ENCODE results near the gene HOXA10.

Gene HOXA10

DNA sequence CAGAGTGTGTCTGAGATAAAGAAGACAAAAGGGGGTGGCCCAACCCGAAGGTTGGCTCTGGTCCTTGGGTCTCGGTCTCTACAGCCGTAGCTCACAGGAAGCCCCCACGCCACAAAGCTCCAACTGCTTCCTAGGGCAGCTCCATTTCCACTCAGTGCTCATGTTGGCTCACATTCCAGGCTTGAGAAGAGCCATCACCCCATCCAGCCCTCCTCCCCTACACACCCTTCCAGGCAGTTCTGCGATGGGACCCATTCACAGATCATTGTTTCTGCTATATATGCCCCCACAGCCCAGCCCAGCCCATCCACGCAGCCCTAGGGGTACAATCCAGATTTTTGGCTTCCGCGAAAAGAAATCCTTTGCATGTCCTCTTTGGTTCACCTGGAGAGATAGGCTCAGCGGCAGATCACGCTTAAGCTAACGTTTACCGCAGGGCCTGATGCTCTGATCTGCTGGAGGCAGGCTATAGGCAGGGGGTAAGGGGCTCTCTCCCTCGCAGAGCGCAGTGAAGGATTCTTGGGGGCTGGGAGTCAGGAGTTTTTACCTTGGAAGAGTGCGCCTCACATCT, 17.1 kb upstream of the HOXA10 start:
- DNase-seq (ENCODE audit: low spot score), result no peak

DNA sequence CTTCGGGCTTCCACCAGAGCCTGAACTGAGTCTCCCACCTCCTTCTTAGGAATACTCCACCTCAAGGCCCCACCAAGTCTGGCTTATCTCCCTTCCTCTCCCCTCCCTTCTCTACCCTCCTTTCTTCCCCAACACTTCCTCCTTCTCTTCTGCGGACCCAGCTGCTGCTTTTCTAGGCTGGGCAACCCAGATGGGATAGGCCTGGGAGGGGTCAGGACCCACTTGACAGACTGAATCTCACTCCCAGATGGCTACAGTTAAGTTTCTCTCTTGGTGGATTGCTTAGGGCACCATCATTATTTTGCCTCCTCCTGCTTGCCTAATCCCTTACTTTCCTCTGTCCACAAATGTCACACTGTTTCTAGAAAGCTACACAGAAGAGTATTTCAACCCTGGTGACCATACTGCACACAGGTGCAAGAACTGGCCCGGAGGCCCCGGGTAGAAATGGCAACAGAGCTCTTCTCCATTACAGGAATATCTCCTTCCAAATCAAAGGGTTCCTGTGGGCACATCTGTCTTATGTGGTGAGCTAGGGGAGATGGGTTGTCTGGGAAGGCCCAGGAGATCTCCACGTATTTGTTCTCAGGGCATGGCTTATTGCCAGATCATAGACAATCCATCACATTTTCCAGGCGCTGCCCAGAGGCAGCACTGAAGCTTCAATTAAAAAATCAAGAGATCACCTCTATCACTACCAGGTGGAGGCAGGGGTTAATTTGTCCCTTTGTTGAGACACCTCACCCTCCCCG, 16.1 kb upstream of the HOXA10 start:
- DNase-seq (ENCODE audit: low spot score), result no peak

DNA sequence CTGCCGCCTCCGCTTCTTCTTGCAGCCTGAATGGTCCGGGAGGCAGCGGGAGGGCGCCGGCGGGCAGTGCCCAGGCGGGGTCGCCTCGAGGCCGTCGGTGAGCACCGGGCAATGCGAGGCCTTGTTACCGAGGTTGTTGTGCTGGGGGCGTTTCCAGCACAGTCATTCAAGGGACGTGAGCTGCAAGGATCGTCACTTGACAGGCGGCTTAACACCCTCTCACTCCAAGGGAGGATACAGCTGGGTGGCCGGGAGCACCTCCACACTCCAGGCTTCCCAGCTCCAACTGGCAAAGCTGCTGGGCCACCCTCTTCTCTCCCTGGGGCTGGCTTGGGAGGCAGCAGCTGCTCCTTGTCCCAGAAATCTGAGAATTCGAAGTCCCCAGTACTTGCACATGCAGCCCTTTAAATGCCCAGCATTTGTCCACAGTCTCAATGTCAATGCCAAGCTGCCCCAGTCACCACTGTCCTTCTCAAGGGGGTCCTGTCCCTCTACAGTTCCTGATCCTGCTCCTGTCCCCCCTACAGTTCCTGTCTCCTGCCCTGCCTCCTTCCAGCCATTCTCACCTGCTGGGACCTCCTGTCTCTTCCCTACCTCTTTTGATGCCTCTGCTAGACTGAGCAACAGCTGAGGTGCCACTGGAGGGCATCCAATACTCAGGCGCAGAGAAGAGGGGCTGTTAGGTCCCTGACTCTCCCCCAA, 15.3 kb upstream of the HOXA10 start:
- DNase-seq (ENCODE audit: low spot score), result no peak

DNA sequence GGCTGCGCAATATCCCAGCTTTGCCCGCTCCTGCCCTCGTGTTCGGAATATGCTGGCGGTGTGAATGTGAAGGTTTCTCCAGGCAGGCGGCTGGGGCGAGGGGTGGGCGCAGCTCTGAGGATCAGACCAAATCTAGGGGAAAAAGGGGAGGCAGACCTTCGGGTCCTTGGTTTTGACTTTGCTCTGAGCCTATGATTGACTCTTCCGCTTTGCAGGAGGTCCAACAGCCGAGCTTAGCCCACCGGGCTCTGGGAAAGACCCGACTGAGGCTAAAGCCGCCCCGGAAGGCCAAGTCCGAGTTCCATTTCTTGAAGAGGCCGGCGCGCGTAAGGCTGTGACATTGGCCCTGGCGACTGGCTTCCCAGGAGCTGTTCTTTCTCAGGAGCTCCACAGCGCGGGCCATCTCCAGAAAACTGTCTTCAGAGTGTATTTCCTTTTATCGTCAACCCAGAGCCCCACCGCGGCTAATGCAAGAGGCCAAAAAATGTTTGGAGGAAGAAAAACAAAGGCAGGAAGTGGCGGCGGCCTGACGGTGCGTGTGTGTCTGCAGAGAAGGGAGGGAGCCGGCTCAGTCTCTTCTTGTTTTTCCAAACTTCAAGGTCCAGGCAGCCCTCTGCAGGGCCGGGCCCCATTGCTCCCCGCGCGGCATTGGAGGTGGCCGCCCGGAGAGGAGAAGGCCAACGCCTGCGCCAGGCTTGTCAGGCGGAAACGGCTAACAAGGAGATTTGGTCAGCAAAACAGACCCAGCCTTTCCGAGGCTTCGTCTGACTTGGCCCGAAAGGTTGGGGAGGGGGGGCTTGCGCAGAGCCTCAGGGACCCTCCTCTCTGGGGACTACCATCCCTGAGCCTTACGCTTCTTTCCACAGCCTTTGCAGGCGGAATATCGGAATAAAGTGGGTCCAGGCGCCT, 14.5 kb upstream of the HOXA10 start:
- DNase-seq (ENCODE audit: low spot score), result no peak

DNA sequence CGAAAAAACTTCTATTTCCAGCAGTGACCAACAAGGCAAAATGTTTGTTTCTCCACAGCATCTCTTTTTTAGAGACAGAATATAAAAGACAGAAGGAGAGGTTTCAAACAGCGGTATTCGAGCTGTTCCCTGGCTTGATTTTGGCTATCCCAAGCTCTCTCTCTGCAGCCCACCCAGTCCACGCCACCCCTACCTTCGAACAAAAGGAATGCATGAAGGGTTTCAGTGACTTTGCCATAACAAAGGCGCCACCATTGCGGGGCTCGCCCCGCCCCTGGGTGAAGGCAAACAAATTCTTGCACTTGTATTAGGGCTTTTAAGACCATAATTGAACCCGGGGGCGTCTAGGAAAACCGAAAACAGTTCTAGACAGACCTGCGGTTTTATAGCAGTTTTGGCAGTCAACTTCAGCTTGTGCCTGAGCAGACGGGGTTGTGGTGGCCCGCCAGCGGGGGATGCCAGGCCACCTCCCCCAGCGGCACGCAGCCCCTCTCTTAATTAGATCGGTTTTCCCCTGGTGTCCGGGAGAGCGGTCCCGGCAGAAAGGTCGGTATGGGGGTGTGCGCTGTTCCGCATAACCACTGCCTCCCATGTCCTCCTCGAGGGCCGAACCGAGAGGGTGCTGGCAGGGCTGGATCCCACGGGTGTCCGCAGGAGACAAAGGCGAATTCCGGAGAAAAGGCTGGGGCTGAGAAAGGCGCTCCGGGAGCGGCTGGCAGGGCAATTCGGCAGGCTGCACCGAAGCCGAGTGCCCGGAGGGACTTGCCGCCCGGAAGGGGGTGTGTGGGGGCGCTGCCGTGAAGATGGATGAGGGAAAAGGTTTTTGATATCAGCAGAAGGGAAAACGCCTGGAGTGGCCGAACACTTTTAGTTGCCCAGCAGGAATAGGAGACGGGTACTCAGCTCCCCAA, 13.6 kb upstream of the HOXA10 start:
- DNase-seq (ENCODE audit: low spot score), result no peak

DNA sequence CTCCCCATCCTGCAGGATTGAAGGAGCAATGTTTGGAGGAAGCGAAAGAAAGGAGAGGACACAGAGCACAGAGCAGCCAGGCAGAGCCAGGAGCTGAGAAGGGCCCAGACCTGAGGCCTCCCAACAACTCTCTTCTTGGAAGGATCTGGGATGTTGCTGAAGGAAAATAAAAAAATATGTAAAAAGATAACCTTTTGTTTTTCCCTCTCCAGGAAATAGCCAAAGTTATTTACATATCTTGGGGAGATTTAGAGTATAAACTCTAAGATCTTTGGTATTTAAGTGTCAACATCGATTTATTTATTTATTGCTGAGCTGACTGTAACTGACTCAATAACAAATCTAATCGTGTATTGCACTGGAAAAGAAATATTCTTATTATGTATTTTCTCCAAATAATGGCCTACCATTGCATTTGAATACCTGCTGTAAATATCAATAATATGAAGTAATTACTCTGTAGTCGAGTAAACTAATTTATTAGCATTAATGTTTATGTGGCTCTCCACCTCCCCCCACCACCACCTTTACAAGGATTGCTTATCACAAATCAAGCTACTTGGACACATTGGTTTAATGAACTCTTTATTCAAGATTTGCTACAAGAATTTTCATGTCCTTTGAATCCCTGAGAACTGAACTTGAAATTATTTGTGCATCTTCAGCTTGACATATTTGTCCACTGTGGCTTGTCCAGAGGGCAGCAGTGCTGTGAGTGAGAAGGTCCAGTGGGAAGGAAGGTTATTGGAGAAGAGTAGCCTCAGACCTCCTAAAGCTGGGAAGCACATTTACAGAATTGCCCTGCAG, 12.8 kb upstream of the HOXA10 start:
- no peak for DNase-seq (ENCODE audit: low spot score)

DNA sequence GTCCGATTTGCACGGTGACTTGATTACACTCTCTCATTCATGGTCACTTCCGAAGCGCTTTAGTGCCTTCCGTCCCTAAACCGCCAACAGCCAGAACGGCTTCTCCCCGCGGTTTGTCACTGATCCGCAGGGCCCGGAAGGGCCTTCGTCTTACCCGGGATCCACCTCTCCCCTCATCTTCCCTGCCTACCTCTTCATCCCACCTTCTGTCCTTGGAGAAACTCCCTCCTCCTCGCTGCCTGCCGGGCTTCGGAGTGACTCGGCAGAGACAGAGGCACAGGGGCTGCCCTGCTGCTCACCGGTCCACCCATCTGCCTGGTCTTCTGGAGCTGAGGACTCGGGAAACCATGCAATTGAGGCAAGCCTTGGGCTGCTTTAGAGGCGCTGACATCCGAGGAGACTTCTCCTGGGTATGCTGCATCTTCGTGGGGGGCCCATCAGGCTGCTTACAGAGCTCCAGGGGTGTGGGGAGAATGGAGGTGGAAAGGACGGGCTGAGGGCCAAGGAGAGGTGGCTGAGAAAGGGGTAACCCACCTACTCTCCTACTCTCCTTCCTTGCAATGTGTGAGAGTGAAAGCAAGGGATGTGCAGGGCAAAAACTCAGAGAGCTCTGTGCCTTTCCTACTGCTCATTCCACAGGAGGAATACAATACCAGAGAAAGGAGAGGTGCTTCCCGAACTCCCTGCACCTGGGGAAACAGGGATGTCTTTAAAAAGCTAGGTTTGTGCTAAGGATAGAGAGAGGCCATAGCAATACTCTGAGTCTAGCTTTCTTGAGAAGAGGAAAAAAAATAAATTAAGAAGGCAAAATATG, 11.9 kb upstream of the HOXA10 start:
- no peak for DNase-seq (ENCODE audit: low spot score)

DNA sequence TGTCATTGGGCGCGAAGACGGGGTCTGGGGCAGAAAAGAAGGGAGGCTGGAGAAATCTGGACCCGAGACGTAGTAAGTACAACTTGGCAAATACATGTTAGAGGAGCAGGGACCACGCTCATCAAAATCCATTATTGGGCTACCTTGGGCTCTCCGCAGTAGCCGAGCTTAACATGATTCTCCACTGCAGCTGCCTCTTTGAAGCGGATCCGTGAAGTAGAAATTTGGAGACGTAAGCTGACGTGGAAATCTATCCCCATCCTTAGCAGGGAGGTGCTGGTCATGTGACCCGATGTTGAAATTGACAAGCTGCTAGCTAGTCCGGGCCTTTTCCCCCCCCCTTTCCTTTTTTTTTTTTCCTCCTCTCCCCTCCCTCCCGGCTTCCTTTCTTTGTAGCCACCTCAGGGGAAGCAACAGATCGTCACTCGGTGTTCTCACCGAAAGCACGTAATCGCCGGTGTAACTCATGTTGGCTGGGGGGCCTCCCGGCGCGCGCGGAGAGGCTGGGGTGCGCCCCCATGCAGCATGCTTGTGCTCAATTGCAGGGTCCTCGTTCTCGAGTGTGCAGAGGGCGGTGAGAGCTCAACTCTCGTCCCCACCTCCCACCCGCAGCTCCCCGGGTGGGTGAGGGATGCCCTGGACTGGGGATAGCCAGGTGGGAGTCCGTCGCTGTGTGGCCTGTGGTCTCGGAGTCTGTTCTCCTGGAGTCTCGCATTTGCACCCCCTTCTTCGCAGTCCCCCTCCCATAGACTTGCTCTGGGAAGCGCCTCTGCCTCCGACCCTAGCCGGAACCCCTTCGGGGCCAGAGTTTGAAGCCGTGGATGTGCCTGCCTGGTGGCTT, 11.1 kb upstream of the HOXA10 start, which contains the start of gene HOXA11:
Gene HOXA11 (minus strand): TSS at position 220 of the 841 bp plus-strand sequence. CDS start 88 bp downstream, at position 132.
- DNase-seq (ENCODE audit: low spot score), result no peak

DNA sequence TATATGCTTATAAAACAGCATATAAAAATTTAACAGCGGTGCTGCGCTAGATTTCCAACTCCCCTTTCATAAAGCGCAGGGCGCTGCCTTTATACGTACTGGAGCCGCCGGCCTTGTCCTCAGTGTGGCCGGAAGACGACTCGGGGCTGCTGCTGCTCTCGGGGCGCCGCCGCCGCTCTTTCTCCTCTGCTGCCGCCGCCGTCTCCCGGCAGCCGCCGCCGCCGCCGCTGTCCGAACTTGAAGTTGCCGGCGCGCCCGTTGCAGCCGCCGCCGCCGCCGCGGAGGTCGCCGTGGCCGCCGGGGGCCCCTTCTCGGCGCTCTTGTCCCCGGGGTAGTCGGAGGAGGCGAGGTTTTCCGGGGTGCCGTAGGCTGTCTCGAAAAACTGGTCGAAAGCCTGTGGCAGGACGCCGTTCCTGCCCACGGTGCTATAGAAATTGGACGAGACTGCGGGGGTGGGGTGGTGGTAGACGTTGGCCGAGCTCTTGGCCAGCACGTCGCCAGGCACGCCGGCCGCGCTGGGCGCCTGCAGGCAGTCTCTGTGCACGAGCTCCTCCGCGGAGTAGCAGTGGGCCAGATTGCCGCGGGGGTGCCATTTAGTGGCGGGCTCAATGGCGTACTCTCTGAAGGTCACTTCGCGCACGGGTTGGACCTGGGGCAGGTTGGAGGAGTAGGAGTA, 10.4 kb upstream of the HOXA10 start:
- no peak for DNase-seq (ENCODE audit: low spot score)

DNA sequence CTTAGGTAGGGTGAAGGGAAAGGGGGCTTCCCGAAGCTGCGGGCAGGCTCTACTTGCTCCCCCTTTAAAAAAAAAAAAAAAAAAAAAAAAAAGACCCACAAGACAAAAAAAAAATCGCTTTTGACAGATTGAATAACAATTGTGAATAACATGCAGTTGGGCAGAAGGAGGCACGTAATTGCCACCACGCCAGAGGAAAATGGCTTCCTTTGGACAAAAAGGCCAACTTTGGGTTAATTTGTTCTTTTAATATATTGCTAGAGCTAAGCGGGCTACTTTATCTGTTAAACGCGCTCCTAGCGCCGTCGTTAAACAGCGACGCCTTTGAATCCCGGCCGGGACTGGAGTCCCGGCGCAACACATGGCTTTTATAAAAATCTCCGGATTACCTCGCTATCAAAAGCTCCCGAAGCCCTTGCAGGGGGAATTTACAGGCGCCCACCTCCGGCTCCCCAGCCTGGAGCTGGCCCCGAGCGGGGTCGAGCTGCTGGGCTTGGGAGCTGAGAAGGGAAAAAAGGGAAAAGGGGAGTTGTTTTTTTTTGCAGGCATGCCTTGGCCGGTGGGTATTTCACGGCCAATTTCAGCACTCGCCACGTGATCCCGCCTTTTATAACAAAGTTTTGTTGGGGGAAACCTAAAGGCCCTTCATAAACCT, 9.7 kb upstream of the HOXA10 start:
- DNase-seq (ENCODE audit: low spot score), result no peak

DNA sequence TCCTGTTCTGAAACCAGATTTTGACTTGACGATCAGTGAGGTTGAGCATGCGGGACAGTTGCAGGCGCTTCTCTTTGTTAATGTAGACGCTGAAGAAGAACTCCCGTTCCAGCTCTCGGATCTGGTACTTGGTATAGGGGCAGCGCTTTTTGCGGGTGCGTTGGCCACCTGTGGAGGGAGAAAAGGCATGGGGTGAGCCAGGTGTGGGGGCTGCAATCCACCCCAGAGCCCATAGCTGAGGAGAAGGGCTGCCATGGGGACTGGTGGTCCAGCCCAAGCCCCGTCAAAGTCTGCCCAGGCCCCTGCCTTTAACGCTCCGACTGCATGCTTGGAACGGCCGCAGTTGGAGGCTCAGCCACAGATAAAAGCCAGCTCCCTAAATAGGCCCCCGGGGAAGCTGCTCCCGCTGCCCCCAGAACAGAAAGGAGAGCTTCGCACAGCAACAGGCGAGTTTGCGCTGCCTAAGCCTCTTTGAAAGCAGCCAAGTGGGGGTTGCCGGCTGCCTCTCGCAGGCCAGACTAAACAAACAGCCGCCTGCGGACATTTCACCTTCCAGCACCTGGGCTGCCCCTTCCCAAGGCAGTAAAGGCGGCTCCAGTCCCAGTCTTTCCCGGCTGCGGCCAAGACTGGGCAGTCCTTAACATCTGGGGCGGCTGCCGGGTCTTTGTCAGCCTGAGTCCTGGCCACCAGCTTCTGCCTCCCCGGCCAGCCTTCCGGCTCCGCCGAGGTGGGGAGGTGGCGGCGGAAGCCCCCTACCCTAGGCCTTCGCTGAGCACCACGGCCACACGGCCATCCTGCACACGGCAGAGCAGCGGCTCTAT, 9.0 kb upstream of the HOXA10 start:
- no peak for DNase-seq (ENCODE audit: low spot score)

DNA sequence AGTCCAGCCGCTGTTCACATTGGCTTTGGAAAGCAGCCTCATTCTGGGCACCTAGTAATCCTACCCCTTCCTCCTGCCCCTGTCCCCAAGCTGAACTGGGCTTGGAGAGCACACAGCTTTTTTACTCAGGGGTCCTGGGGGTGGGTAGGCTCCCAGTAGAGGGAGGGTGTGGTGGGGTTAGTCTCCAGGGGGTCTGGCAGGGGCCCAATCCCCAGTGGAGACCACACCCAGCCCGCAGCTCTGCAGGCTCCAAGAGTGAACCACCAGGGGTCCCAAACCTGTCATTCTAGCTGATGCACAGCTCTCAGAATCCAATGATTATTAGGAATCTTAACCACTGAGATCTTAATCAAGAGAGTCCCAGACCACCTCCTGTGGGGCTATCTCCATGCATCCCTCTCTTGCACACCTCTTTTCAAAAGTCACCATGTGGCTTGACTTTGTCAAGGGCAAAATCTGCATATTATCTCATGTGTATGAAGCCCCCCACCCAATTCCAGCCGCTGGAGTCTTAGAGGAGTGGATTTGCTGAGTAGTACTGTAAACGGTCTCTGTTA, 8.2 kb upstream of the HOXA10 start:
- DNase-seq (ENCODE audit: low spot score), result no peak

DNA sequence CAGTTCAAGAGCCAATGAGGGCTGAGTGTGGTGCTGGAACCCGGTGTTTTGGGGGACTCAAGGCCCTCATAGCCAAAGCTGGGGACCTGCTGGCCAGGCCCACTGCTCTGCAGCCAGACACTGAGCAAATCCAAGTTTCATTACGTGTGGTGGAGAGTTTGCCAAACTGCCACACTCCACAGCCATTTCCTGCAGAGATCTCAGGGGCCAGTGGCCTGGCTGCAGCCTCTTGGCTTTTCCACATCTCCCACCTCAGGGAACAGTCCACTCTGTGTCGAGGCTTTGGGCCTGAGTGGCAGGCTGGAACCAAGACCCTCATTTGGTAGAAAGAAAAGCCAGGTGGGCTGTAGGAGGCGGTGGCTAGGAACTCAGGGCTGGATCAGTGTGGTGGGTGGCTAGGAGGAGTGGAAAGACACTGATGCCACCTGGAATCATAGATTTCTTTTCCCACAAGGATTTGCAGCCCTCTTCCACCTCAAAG, 7.7 kb upstream of the HOXA10 start:
- DNase-seq (ENCODE audit: low spot score), result no peak

DNA sequence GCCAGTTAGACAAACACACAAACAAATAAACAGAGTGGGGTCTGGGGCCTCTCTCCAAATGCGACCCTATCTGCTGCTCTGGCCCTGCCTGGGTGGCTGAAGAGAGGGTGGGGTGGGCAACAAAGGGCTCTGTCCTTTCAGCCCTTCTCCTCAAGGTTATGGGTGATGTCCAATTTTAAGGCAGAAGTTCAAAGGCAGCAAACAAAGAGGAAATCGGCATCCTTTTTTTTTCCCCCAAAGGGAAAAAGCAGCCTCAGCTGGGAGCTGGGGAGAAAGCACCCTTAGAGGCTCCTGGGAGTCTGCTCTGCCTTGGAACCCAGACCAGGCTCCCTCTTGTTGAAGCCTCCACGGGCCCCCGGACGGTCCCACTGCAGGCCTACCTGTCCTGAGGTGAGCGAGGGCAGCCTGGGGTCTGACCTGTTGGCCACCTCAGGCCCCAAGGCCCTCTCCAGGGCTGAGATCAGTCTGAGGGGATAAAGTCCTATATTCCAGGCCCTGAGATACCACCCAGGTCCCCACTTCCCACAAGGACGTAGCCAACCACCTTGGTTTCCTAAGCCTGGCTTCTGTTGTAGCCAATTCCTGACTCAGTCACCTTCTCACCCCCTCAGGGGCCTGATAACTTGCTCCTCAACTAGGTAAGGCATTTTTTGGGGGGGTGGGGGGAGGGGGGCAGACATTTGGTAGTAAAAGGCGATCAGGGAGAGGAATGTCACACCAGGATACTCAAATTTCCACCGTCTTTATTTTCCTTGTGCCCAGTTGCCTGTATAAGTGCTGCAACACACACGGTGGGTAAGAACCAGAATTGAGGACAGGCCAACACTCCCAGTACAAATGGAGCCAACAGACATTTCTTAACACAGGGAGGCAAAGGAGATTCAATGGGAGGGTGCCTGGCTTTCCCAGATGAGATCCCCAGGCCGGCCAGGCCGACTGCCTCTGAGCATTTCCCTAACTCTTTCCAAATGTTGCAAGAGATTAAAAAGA, 6.6 kb upstream of the HOXA10 start:
- DNase-seq (ENCODE audit: low spot score), result no peak

Data from pons (tissue), 1 donor.